NT2/D1 (cell line): ENCODE data around the gene SIGLEC1.

Experiments
- DNase-seq: peaks from one replicate; pipeline ENCODE4 v3.0.0-alpha.2; 2011; ENCODE audit warnings: low read depth, low spot score
- H3K27me3 ChIP-seq: 2 replicates; pipeline ENCODE4 v1.6.0; 2011; ENCODE audit warnings: mild to moderate bottlenecking; ENCODE audit not compliant: insufficient read length, insufficient read depth
- H3K36me3 ChIP-seq: 2 replicates; pipeline ENCODE4 v1.6.1; 2011; ENCODE audit warnings: mild to moderate bottlenecking, low read length, mixed read lengths; ENCODE audit not compliant: insufficient read depth, insufficient read length
- H3K4me1 ChIP-seq: 2 replicates; pipeline ENCODE4 v1.5.1; 2011; ENCODE audit not compliant: insufficient read depth, insufficient read length
- H3K4me3 ChIP-seq: 2 replicates; pipeline ENCODE4 v1.5.1; 2011; ENCODE audit warnings: low read depth; ENCODE audit not compliant: insufficient read length
- H3K9ac ChIP-seq: 2 replicates; pipeline ENCODE4 v1.6.0; 2011; ENCODE audit warnings: low read depth; ENCODE audit not compliant: insufficient read length
- H3K9me3 ChIP-seq: 2 replicates; pipeline ENCODE4 v1.5.1; 2011; ENCODE audit warnings: mild to moderate bottlenecking, low read length; ENCODE audit not compliant: insufficient read depth
- SUZ12 ChIP-seq: IDR thresholded peaks from 2 replicates; pipeline ENCODE4 v1.6.1; 2011; ENCODE audit not compliant: insufficient read length, insufficient read depth; ENCODE audit errors: extremely low read depth
- YY1 ChIP-seq: IDR thresholded peaks from 2 replicates; pipeline ENCODE4 v1.6.1; 2011; ENCODE audit not compliant: insufficient read length, insufficient read depth
- ZNF274 ChIP-seq: IDR thresholded peaks from 2 replicates; pipeline ENCODE4 v1.6.1; 2011; ENCODE audit warnings: mild to moderate bottlenecking, low read depth, low read length

Gene SIGLEC1

DNA sequence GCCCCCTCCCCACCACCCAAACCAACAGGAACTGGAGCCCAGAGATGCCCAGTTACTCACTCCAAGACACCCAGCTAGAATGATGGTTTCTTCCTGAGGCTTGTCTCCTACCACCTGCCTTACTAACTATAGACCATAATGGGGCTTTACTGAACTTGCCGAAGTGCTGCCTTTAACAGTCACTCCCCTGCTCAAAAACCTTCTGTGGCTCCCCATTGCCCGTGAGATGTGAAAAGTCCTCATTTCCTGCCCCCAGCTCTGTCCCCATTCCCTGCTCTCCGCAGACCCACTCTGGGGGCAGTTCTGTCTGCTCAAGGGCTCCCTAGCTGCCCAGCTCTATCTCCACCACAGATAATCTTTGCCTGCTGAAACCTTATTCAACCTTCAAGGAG is 4.9 kb downstream of the SIGLEC1 start:
- Histone ChIP-seq H3K9me3 (no peaks in the 10 kb centered on the region), H3K27me3 (no peaks in the 10 kb centered on the region), H3K36me3 (no peaks in the 10 kb centered on the region), H3K4me1 (peaks cover 2% of the 10 kb centered on the region), H3K9ac (no peak overlapping the region), H3K4me3 (no peak overlapping the region)
- TF ChIP-seq ZNF274 (no peak), YY1 (no peak), SUZ12 (no peak)
- no peak for DNase-seq

GRCh38 chr20:3706774-3707507 is 5.5 kb downstream of the SIGLEC1 start:
- no peaks in the 10 kb centered on the region for H3K36me3 ChIP-seq
- no peaks in the 10 kb centered on the region for H3K27me3 ChIP-seq
- H3K4me3 ChIP-seq = no peak overlapping the region
- H3K9me3 ChIP-seq = no peaks in the 10 kb centered on the region
- H3K9ac ChIP-seq = no peak overlapping the region
- DNase-seq = no peak
- H3K4me1 ChIP-seq = peaks cover 2% of the 10 kb centered on the region
- TF ChIP-seq ZNF274 (no peak), SUZ12 (no peak), YY1 (no peak)

GRCh38 chr20:3705970-3706739 is 6.2 kb downstream of the SIGLEC1 start:
- no peak overlapping the region for H3K4me3 ChIP-seq
- peaks cover 2% of the 10 kb centered on the region for H3K4me1 ChIP-seq
- no peak for DNase-seq
- H3K9me3 ChIP-seq = no peaks in the 10 kb centered on the region
- TF ChIP-seq SUZ12 (no peak), ZNF274 (no peak), YY1 (no peak)
- H3K36me3 ChIP-seq = no peaks in the 10 kb centered on the region
- no peaks in the 10 kb centered on the region for H3K27me3 ChIP-seq
- no peak overlapping the region for H3K9ac ChIP-seq

GRCh38 chr20:3705491-3705969 is 6.9 kb downstream of the SIGLEC1 start:
- Histone ChIP-seq H3K4me1 (peaks cover 1% of the 10 kb centered on the region), H3K9ac (no peak overlapping the region), H3K36me3 (no peaks in the 10 kb centered on the region), H3K4me3 (no peak overlapping the region), H3K9me3 (no peaks in the 10 kb centered on the region), H3K27me3 (no peaks in the 10 kb centered on the region)
- DNase-seq = no peak
- TF ChIP-seq ZNF274 (no peak), SUZ12 (no peak), YY1 (no peak)

DNA sequence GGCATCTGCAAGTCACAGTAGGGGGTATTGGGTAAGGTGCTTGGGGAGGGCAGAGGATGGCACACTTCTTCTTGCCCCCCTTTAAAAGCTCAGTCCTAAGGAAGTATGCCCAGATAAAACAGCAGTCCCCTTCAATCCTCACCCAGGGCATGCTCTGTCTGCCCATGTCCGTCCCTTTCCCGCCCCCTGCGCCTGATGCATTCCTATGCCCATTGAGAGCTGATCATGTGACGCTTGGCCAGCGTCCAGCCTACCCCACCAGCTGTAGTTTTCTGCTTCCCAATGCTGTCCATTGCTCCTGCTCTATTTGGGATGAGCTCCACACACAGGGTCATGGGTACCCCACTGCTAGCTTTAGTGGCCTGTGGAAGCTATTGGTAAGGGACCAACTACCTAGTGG is 8.3 kb downstream of the SIGLEC1 start:
- no peak for TF ChIP-seq SUZ12
- no peak for TF ChIP-seq ZNF274
- H3K4me1 ChIP-seq = no peaks in the 10 kb centered on the region
- H3K4me3 ChIP-seq = no peak overlapping the region
- H3K36me3 ChIP-seq = no peaks in the 10 kb centered on the region
- no peaks in the 10 kb centered on the region for H3K9me3 ChIP-seq
- H3K27me3 ChIP-seq = no peaks in the 10 kb centered on the region
- H3K9ac ChIP-seq = no peak overlapping the region
- no peak for DNase-seq

- no peak overlapping the region for H3K4me3 ChIP-seq
- H3K27me3 ChIP-seq = no peaks in the 10 kb centered on the region
- H3K4me1 ChIP-seq = no peaks in the 10 kb centered on the region
- H3K9ac ChIP-seq = no peak overlapping the region
- TF ChIP-seq SUZ12 (no peak), ZNF274 (no peak), YY1 (no peak)
- no peaks in the 10 kb centered on the region for H3K9me3 ChIP-seq
- no peaks in the 10 kb centered on the region for H3K36me3 ChIP-seq
- DNase-seq = no peak
Observed at GRCh38 chr20:3702611-3703391, 9.6 kb downstream of the SIGLEC1 start.
